Stimulated activated CD4-positive, alpha-beta T cell treated with anti-CD3 and anti-CD28 coated beads, TNF-alpha, amount 100 ng/mL, for 4 hours (primary cell): ENCODE data around the gene PTPRN2.

Experiments
- DNase-seq, 3 experiments: peaks; one replicate each; pipeline ENCODE4 v3.0.0-alpha.2; 2020; ENCODE audit warnings: low read depth in 3 of 3

The PTPRN2 gene

GRCh38 chr7:157867685-157868305, 719.8 kb downstream of the PTPRN2 start:
- no peak for DNase-seq

GRCh38 chr7:157866336-157866924, 721.2 kb downstream of the PTPRN2 start:
- no peak for DNase-seq

GRCh38 chr7:157865351-157866165, 722.1 kb downstream of the PTPRN2 start:
- no peak for DNase-seq

- no peak for DNase-seq
These were observed 722.7 kb downstream of the PTPRN2 start for GRCh38 chr7:157864911-157865310.

GRCh38 chr7:157863906-157864810, 723.5 kb downstream of the PTPRN2 start:
- no peak for DNase-seq

- no peak for DNase-seq
These were observed 724.4 kb downstream of the PTPRN2 start for GRCh38 chr7:157863176-157863575.

GRCh38 chr7:157862731-157863130, 724.9 kb downstream of the PTPRN2 start:
- DNase-seq, result no peak

GRCh38 chr7:157861551-157861950, 726.1 kb downstream of the PTPRN2 start:
- no peak for DNase-seq

GRCh38 chr7:157861031-157861491, 726.6 kb downstream of the PTPRN2 start:
- no peak for DNase-seq

- no peak for DNase-seq
These were observed 727.2 kb downstream of the PTPRN2 start for GRCh38 chr7:157860406-157860805.

GRCh38 chr7:157859915-157860314, 727.7 kb downstream of the PTPRN2 start:
- no peak for DNase-seq

- no peak for DNase-seq
These were observed 730.0 kb downstream of the PTPRN2 start for GRCh38 chr7:157857578-157858075.

- no peak for DNase-seq
These were observed 730.6 kb downstream of the PTPRN2 start for GRCh38 chr7:157856873-157857577.

GRCh38 chr7:157855452-157856213, 732.0 kb downstream of the PTPRN2 start:
- DNase-seq, result no peak

- DNase-seq, result no peak
These were observed 732.6 kb downstream of the PTPRN2 start for GRCh38 chr7:157855016-157855415.

GRCh38 chr7:157854066-157854891, 733.3 kb downstream of the PTPRN2 start:
- no peak for DNase-seq

- DNase-seq, result no peak
These were observed 733.9 kb downstream of the PTPRN2 start for GRCh38 chr7:157853789-157854065.

- DNase-seq, result no peak
These were observed 734.4 kb downstream of the PTPRN2 start for GRCh38 chr7:157853076-157853788.
